Astrocyte of the spinal cord (primary cell): ENCODE data around the gene CKMT2.
"Not testable (repeated sequence)": the region's sequence is repeated elsewhere in the genome, so short reads cannot be mapped to it uniquely, and the experiment has no call there.

Experiments
- DNase-seq: peaks from one replicate; pipeline ENCODE4 v3.0.0; 2011; ENCODE audit warnings: low read depth, low spot score
- H3K4me3 ChIP-seq: 2 replicates; pipeline ENCODE4 v1.5.1; 2011; ENCODE audit warnings: low read depth, mild to moderate bottlenecking, low read length, moderate library complexity
- CTCF ChIP-seq: IDR thresholded peaks from 2 replicates; pipeline ENCODE4 v1.5.1; 2012; ENCODE audit warnings: low read depth, mild to moderate bottlenecking, low read length, inconsistent platforms
- in situ Hi-C: cut with HindIII; loops from 2 replicates; pipeline ENCODE4 v1.10.0; 2017; ENCODE audit warnings: low sequenced_read_pairs

CKMT2 gene

DNA sequence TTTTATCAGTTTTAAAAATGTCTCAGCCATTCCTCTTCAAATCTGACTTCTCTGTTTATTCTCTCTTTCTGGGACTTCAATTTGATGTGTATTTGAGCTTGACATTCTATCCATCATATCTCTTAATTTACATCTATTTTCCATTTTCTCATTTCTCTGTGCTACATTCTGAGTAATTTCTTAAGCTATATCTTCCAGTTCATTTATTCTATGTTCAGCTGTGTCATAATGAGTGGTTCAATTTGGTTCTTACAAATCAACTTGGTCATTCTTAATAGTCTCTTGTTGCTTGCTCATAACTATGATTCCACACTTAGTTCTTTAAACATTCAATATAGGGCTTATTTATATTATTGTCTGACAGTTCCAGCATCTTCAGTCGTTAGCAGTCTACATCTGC is 16.9 kb downstream of the CKMT2 start:
- no peak overlapping the region for H3K4me3 ChIP-seq
- in situ Hi-C loops = no loop called here
- no peak for TF ChIP-seq CTCF

DNA sequence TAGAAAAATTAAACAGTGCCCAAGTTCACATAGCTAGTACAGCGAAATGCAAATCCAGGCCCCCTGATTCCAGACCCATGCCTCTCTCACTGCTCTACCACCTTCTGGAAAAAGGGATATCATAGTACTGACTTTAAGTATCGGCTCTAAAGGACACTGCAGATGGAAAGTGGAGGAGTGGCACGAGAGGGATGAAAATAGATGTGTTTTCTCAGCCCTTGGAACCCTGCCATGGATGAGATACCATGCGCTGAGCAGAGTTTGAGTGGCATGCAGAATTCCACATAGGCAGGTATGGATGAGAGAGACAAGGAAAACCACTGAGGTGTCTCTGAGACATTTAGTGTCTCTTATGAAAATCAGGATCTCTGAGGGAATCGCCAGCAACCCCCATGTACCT is 18.8 kb downstream of the CKMT2 start:
- in situ Hi-C loops = no loop called here
- H3K4me3 ChIP-seq = no peak overlapping the region
- no peak for DNase-seq
- TF ChIP-seq CTCF = no peak

More for the DNA sequence above, 16.9 kb downstream of the CKMT2 start:
- DNase-seq = no peak

GRCh38 chr5:81252904-81253303 is 19.8 kb downstream of the CKMT2 start:
- TF ChIP-seq CTCF = no peak
- DNase-seq = no peak
- in situ Hi-C loops = no loop called here
- no peak overlapping the region for H3K4me3 ChIP-seq

DNA sequence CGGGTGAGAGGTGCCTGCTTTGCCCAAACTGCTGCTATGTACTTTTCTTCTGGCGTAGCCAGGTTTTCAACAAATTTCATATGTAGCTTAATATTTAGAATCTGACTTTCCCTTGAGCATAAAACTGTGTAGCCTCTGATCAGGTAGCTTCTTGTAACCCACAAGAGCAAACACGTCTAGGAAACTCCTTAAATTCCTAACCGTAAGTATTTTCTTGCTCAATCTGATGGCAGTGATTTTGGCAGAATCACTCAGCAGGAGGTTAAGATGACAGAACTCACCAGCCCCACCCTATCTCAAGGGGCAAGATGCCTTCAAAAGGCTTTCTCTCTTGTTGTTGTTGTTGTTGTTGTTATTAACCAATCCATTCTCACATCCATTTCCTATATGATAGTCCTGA is 20.8 kb downstream of the CKMT2 start:
- DNase-seq = no peak
- in situ Hi-C loops = no loop called here
- TF ChIP-seq CTCF = no peak
- no peak overlapping the region for H3K4me3 ChIP-seq

DNA sequence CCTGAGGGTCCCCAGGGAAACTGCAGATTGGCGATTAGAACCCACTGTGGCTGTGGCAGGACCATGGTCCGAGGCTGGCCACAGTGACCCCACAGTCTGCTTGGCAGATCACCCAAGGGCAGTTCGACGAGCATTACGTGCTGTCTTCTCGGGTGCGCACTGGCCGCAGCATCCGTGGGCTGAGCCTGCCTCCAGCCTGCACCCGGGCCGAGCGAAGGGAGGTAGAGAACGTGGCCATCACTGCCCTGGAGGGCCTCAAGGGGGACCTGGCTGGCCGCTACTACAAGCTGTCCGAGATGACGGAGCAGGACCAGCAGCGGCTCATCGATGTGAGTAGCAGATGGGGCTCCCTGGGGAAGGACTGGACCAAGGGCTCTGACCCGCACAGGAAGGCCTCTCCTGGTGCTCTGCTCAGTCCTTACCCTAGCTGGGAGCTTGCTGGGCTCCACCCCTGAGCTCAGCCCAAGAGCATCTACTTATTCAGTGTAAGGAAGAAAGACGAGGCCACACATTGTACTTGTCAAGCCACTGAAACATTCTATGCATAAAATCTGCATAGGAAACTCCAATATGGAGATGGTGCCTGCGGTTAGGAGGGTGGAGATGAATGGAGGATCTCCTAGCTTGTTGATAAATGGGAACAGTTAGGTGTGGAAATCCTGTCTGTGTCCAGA is 21.9 kb downstream of the CKMT2 start:
- no peak for TF ChIP-seq CTCF
- in situ Hi-C loops = no loop called here
- no peak for DNase-seq
- H3K4me3 ChIP-seq = no peak overlapping the region

DNA sequence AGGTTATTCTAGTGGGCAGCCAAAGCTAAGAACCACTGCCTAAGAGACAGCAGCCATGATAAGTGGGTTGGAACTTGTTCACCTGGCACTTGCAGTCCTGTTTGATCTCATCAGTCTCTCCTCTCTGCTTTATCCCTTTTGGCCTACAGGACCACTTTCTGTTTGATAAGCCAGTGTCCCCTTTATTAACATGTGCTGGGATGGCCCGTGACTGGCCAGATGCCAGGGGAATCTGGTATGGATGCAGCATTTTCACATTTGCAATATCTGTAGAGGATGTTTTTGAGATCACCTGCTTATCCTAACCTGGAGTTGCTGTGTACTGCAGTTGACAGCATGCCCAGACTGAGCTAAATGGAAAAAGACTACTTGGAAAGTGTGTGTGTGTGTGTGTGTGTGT is 23.6 kb downstream of the CKMT2 start:
- no peak for TF ChIP-seq CTCF
- no peak for DNase-seq
- H3K4me3 ChIP-seq = no peak overlapping the region
- in situ Hi-C loops = no loop called here

DNA sequence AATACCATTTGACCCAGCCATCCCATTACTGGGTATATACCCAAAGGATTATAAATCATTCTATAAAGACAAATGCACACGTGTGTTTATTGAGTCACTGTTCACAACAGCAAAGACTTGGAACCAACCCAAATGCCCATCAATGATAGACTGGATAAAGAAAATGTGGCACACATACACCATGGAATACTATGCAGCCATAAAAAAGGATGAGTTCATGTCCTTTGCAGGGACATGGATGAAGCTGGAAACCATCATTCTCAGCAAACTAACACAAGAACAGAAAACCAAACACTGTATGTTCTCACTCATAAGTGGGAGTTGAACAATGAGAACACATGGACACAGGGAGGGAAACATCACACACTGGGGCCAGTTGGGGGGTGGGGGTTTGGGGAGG is 29.7 kb downstream of the CKMT2 start:
- H3K4me3 ChIP-seq, DNase-seq, in situ Hi-C loops: not testable (repeated sequence)
